Endothelial cell of umbilical vein (primary cell): ENCODE results near the gene SAFB. TPM values are rescaled to one million over a fixed set of nuclear protein-coding genes. Genes with fewer than 3 reads are reported as not detected.

Source experiments
- BruUV-seq: library from RNA; stranded (reverse); fragments of 400-500 nt; replicated peaks from 2 replicates; lab custom pipeline; 2021; lab: Mats Ljungman, UMichigan
- CTCF ChIA-PET: fragments of 300-600, 350-600 bp; sonication (Branson Sonifier 250); formaldehyde crosslinking; loops from one replicate; lab custom pipeline; 2021; ENCODE audit warnings: antibody characterized with exemption, inconsistent platforms; lab: Charles Lee
- POLR2A ChIA-PET: fragments of 300-600, 350-600 bp; sonication (Branson Sonifier 250); formaldehyde crosslinking; loops from one replicate; lab custom pipeline; 2021; ENCODE audit warnings: antibody characterized with exemption, inconsistent platforms; lab: Charles Lee
- DNase-seq: peaks from one replicate; pipeline ENCODE4 v3.0.0-alpha.2; 2011; ENCODE audit warnings: low read depth, low spot score
- FAIRE-seq: peaks from 2 replicates; lab custom pipeline; 2011; peaks lifted over from hg19 to GRCh38; lab: Jason Lieb, UNC
- H2AFZ ChIP-seq: 2 replicates; pipeline ENCODE4 v1.6.0; 2012; ENCODE audit warnings: low read depth, low read length, control low read depth, inconsistent platforms
- H3K27ac ChIP-seq: 2 replicates; pipeline ENCODE4 v1.5.1; 2011; ENCODE audit warnings: low read depth, mild to moderate bottlenecking, control low read depth, low read length, moderate library complexity; ENCODE audit not compliant: insufficient read depth
- H3K27me3 ChIP-seq, 2 experiments: 2 replicates each; pipeline versions ENCODE4 v1.6.0 to v1.6.1; 2011; ENCODE audit warnings: low read length in 2 of 2, mixed read lengths in 1 of 2; ENCODE audit not compliant: control insufficient read depth in 2 of 2, insufficient read depth in 2 of 2
- H3K36me3 ChIP-seq, 2 experiments: 2 replicates in 1 of 2; 3 replicates in 1 of 2; pipeline ENCODE4 v1.5.1; 2011; ENCODE audit warnings: low read length in 2 of 2, mild to moderate bottlenecking in 1 of 2, moderate library complexity in 1 of 2; ENCODE audit not compliant: control insufficient read depth in 2 of 2, insufficient read depth in 2 of 2; ENCODE audit errors: extremely low read depth in 1 of 2
- H3K4me1 ChIP-seq: 3 replicates; pipeline ENCODE4 v1.5.1; 2011; ENCODE audit warnings: mild to moderate bottlenecking, low read length; ENCODE audit not compliant: control insufficient read depth, insufficient read depth; ENCODE audit errors: extremely low read depth
- H3K4me2 ChIP-seq: 2 replicates; pipeline ENCODE4 v1.6.1; 2011; ENCODE audit warnings: low read length, control low read depth, mixed read lengths; ENCODE audit not compliant: insufficient read depth
- H3K4me3 ChIP-seq, 3 experiments: fragments of 200-600 bp in 1 of 3; sonication (generic), shearing (Covaris generic) in 1 of 3; replicated peaks in 1 of 3; 2 replicates each; pipeline ENCODE4 v1.5.1; 2011 to 2016; ENCODE audit warnings: control low read depth in 3 of 3, low read length in 3 of 3, mild to moderate bottlenecking in 2 of 3, inconsistent platforms in 1 of 3, low read depth in 1 of 3, moderate library complexity in 1 of 3; ENCODE audit not compliant: insufficient read depth in 1 of 3
- H3K79me2 ChIP-seq: 2 replicates; pipeline ENCODE4 v1.6.0; 2012; ENCODE audit warnings: low read length, inconsistent platforms; ENCODE audit not compliant: control insufficient read depth, insufficient read depth
- H3K9ac ChIP-seq: replicated peaks from 2 replicates; pipeline ENCODE3; 2011; ENCODE audit warnings: low read length, control low read depth; ENCODE audit not compliant: insufficient read depth; ENCODE audit errors: extremely low read depth
- H3K9me1 ChIP-seq: replicated peaks from 3 replicates; pipeline ENCODE4 v1.6.0; 2011; ENCODE audit warnings: mild to moderate bottlenecking, low read length; ENCODE audit not compliant: control insufficient read depth, insufficient read depth; ENCODE audit errors: extremely low read depth
- H3K9me3 ChIP-seq: replicated peaks from 2 replicates; pipeline ENCODE4 v1.5.1; 2012; ENCODE audit warnings: low read length, inconsistent platforms; ENCODE audit not compliant: control insufficient read depth, insufficient read depth
- H4K20me1 ChIP-seq: replicated peaks from 2 replicates; pipeline ENCODE3; 2011; ENCODE audit warnings: mild to moderate bottlenecking, low read length; ENCODE audit not compliant: control insufficient read depth, insufficient read depth; ENCODE audit errors: extremely low read depth
- CTCF ChIP-seq, 2 donors: IDR thresholded peaks; 1 replicate in 1 of 2; 2 replicates in 1 of 2; pipeline ENCODE4 v1.5.1; 2011; ENCODE audit warnings: low read length in 2 of 2, mild to moderate bottlenecking in 2 of 2, moderate library complexity in 2 of 2, control low read depth in 1 of 2, inconsistent platforms in 1 of 2, low read depth in 1 of 2; ENCODE audit not compliant: insufficient read depth in 1 of 2; ENCODE audit errors: extremely low read depth in 1 of 2
- EZH2 ChIP-seq: IDR thresholded peaks from 2 replicates; pipeline ENCODE4 v1.6.1; 2012; ENCODE audit warnings: borderline replicate concordance, low read depth, mild to moderate bottlenecking, moderate library complexity, low read length, inconsistent platforms; ENCODE audit not compliant: severe bottlenecking
- FOS ChIP-seq: IDR thresholded peaks from 2 replicates; pipeline ENCODE4 v1.6.1; 2011; ENCODE audit warnings: mild to moderate bottlenecking, low read length, moderate library complexity, borderline replicate concordance; ENCODE audit not compliant: insufficient read depth
- GATA2 ChIP-seq: IDR thresholded peaks from 2 replicates; pipeline ENCODE4 v1.7.0; 2011; ENCODE audit warnings: low read depth, mild to moderate bottlenecking, moderate library complexity, mixed read lengths, low read length; ENCODE audit not compliant: insufficient read length, insufficient read depth
- JUN ChIP-seq: IDR thresholded peaks from 2 replicates; pipeline ENCODE4 v1.6.1; 2011; ENCODE audit warnings: borderline replicate concordance, low read depth; ENCODE audit not compliant: insufficient read length, insufficient read depth
- MAX ChIP-seq: IDR thresholded peaks from 2 replicates; pipeline ENCODE4 v1.6.1; 2011; ENCODE audit not compliant: insufficient read depth, insufficient read length
- MYC ChIP-seq: IDR thresholded peaks from one replicate; pipeline ENCODE4 v1.6.1; 2011; ENCODE audit warnings: mild to moderate bottlenecking, low read depth, low read length
- POLR2A ChIP-seq: IDR thresholded peaks from 2 replicates; pipeline ENCODE4 v1.6.1; 2012; ENCODE audit warnings: low read depth, mild to moderate bottlenecking, control low read depth, low read length
- POLR2AphosphoS5 ChIP-seq: IDR thresholded peaks from 2 replicates; pipeline ENCODE4 v1.6.1; 2012; ENCODE audit warnings: low read depth, mild to moderate bottlenecking, control low read depth, low read length, moderate library complexity; ENCODE audit not compliant: insufficient read depth
- dilution Hi-C: fragments of 300-500 bp; cut with MboI; formaldehyde crosslinking; loops from one replicate; pipeline ENCODE4 v1.15.0; 2019; ENCODE audit warnings: low sequenced_read_pairs; ENCODE audit not compliant: extremely low pct_ligation_motif_present
- intact Hi-C: fragments of 100-400 bp; cut with micrococcal nuclease; formaldehyde crosslinking; loops from one replicate; pipeline ENCODE4 v1.10.0; 2022
- polyA plus RNA-seq, 4 experiments: library from polyadenylated mRNA; depleted of rRNA in 3 of 4; stranded (reverse) in 3 of 4; unstranded in 1 of 4; fragments of >200 nt; gene quantifications; 2 replicates each; pipeline versions ENCODE4 v1.2.1 to v1.2.3, GENCODE V29; 2011 to 2012; ENCODE audit warnings: missing spikeins in 1 of 4
- total RNA-seq: library from RNA; stranded (reverse); gene quantifications from 2 replicates; pipeline ENCODE4 v1.2.3, GENCODE V29; 2021

SAFB gene
- total and polyA plus RNA-seq, 2 donors (not counting 3 experiments of a cell fraction or from before 2014, with no cell fraction given) = 44.7 to 109 TPM

GRCh38 chr19:5637971-5638370 is 15.1 kb downstream of the SAFB start:
- Histone ChIP-seq H3K4me3 (no peak overlapping the region), H3K4me2 (no peak overlapping the region), H3K79me2 (peaks cover 92% of the 10 kb centered on the region), H3K27me3 (no peaks in the 10 kb centered on the region), H3K27ac (no peak overlapping the region), H2AFZ (no peak overlapping the region), H4K20me1 (peaks cover 9% of the 10 kb centered on the region), H3K9me1 (no peaks in the 10 kb centered on the region), H3K36me3 (peaks cover 3 to 10% of the 10 kb centered on the region in 2 experiments), H3K9ac (no peak overlapping the region), H3K9me3 (no peaks in the 10 kb centered on the region), H3K4me1 (no peaks in the 10 kb centered on the region)
- no peak for FAIRE-seq
- BruUV-seq = no TSS peak
- DNase-seq = no peak
- CTCF ChIA-PET = interaction anchor here (0.7 kb wide), 1 partner anchor 8 kb away, joined by 4 read pairs; no protein-coding TSS in a partner anchor
- dilution Hi-C loops (no loop called here), intact Hi-C loops (no loop called here)
- POLR2A ChIA-PET = no interaction called here
- TF ChIP-seq FOS = no peak
- TF ChIP-seq EZH2 = no peak
- no peak for TF ChIP-seq JUN
- TF ChIP-seq CTCF (IDR thresholded peaks at IDR 0.05; ENCODE audit: extremely low read depth in 1 of 2, insufficient read depth in 1 of 2, low read depth in 1 of 2, low read length in 2 of 2) = no peak
- TF ChIP-seq GATA2 = no peak
- no peak for TF ChIP-seq POLR2AphosphoS5
- TF ChIP-seq POLR2A = no peak
- no peak for TF ChIP-seq MYC
- no peak for TF ChIP-seq MAX
